ENCODE data around the gene EPS15. TPM values are rescaled to one million over a fixed set of nuclear protein-coding genes. Genes with fewer than 3 reads are reported as not detected.
A peak's percentile ranks its signal among the peaks of the same experiment; 100 is the strongest.

EPS15 gene
- total RNA-seq, 5 donors from 2014 or later (not counting 1 experiment from before 2014, with no cell fraction given), result 61.0 to 76.1 (median 75.2) TPM

DNA sequence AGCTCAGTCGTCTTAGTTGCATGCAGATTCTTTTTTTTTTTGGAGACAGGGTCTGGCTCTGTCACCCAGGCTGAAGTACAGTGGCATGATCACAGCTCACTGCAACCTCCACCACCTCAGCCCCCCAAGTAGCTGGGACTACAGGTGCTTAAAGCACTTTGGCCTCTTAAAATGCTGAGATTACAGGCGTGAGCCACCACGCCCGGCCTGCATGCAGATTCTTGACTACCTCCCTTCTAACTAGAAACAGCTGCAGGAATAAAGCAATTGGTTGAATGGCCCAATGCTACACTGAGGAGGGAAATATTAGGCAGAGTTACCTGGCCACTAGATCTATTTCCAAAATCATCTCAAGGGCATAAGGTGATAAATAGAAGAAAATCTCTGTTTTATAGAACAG lies 159.2 kb downstream of the EPS15 start:
- H3K27ac Mint-ChIP-seq, result no peak overlapping the region
- H3K4me1 ChIP-seq (ENCODE audit: control insufficient read depth in 1 of 2, extremely low read depth in 1 of 2, insufficient read depth in 2 of 2, low read length in 2 of 2), result no peaks in the 10 kb centered on the region
- ChIA-PET CTCF (no interaction called here), POLR2A (interaction anchor here in 1 of 2 donors (0.7 kb wide), 1 partner anchor 9 kb away, joined by 5 read pairs; no protein-coding TSS in a partner anchor)
- H3K36me3 Mint-ChIP-seq, result peaks cover 45% of the 10 kb centered on the region
- no peak overlapping the region for H3K4me3 Mint-ChIP-seq
- H3K36me3 ChIP-seq (ENCODE audit: control insufficient read depth in 2 of 2, extremely low read depth in 1 of 2, insufficient read depth in 1 of 2, low read length in 1 of 2), result peaks cover 6 to 72% of the 10 kb centered on the region in 2 donors
- ATAC-seq (replicated peaks in 1 of 4) (no peak), DNase-seq (no peak)
- H3K27me3 Mint-ChIP-seq, result no peaks in the 10 kb centered on the region
- H3K4me1 Mint-ChIP-seq, result no peaks in the 10 kb centered on the region
- no peak overlapping the region for H3K27ac ChIP-seq (ENCODE audit: low read length)
- H3K9me3 Mint-ChIP-seq, result no peaks in the 10 kb centered on the region
- H3K4me3 ChIP-seq (ENCODE audit: control insufficient read depth in 1 of 2, extremely low read depth in 1 of 2, low read length in 1 of 2), result no peak overlapping the region
- no peaks in the 10 kb centered on the region for H3K9me3 ChIP-seq
- WGBS (ENCODE audit: insufficient coverage), result 100% methylated on average over 1 of the region's 4 CpGs
- no peaks in the 10 kb centered on the region for H3K27me3 ChIP-seq (replicated peaks in 1 of 2; ENCODE audit: control insufficient read depth in 2 of 2, extremely low read depth in 1 of 2, insufficient read depth in 2 of 2, low read length in 1 of 2)

DNA sequence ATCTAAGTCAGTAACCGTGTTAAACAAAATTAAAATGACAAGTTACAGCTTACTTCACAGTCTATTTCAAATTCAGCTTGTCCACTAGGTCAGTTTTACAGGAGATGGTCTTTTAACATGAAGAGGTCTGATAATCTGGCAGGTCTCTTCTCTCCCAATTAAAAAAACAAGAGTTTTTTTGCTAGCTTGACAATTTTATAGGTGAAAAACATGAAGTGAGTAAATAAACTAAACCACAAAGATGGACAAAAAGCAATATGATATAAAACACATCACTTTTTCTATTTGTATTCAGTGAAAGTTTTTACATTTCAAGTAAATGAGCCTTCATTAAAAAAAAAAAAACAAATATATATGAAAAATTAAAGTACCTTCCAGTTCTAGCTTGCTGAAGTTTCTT lies 163.7 kb downstream of the EPS15 start:
- DNase-seq, result no peak
- Mint-ChIP-seq H3K4me1 (peaks cover 0 to 7% (median 0%) of the 10 kb centered on the region in 3 donors), H3K9me3 (no peaks in the 10 kb centered on the region), H3K36me3 (peaks cover 28% of the 10 kb centered on the region), H3K4me3 (no peak overlapping the region), H3K27me3 (no peaks in the 10 kb centered on the region), H3K27ac (no peak overlapping the region)
- H3K36me3 ChIP-seq (ENCODE audit: control insufficient read depth in 2 of 2, extremely low read depth in 1 of 2, insufficient read depth in 1 of 2, low read length in 1 of 2), result peaks cover 6 to 43% of the 10 kb centered on the region in 2 donors
- H3K27ac ChIP-seq (ENCODE audit: low read length), result no peak overlapping the region
- WGBS (ENCODE audit: insufficient coverage), result no CpG with 5 or more reads among the region's 1 CpG
- ChIA-PET CTCF (no interaction called here), POLR2A (interaction anchor here in 1 of 2 donors (0.7 kb wide), 1 partner anchor 271 kb away, joined by 7 read pairs; no protein-coding TSS in a partner anchor)
- ATAC-seq (replicated peaks in 1 of 4), result no peak
- no peak overlapping the region for H3K4me3 ChIP-seq (ENCODE audit: control insufficient read depth in 1 of 2, extremely low read depth in 1 of 2, low read length in 1 of 2)
- H3K9me3 ChIP-seq, result no peaks in the 10 kb centered on the region
- no peaks in the 10 kb centered on the region for H3K27me3 ChIP-seq (replicated peaks in 1 of 2; ENCODE audit: control insufficient read depth in 2 of 2, extremely low read depth in 1 of 2, insufficient read depth in 2 of 2, low read length in 1 of 2)
- no peaks in the 10 kb centered on the region for H3K4me1 ChIP-seq (ENCODE audit: control insufficient read depth in 1 of 2, extremely low read depth in 1 of 2, insufficient read depth in 2 of 2, low read length in 2 of 2)

DNA sequence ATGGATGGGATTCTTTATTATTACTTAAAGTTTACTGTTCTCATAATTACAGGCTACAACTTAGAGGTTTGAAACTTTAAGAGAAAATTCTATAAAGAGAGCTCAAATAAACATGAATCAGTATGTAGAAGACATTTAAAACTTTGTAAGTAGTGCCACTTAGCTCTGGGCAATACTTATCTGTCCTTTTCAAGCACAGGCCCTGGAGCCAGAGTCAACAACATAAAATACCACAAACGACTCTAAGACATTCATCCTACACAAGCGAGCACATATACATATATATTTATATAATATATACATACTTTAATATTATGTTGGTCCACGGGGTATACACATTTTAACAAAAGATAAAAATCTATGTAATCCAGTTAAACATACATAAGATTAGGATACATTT lies 164.7 kb downstream of the EPS15 start:
- Histone ChIP-seq H3K27ac (ENCODE audit: low read length) (no peak overlapping the region), H3K36me3 (ENCODE audit: control insufficient read depth in 2 of 2, extremely low read depth in 1 of 2, insufficient read depth in 1 of 2, low read length in 1 of 2) (peaks cover 0 to 35% of the 10 kb centered on the region in 2 donors), H3K4me1 (ENCODE audit: control insufficient read depth in 1 of 2, extremely low read depth in 1 of 2, insufficient read depth in 2 of 2, low read length in 2 of 2) (no peaks in the 10 kb centered on the region), H3K4me3 (ENCODE audit: control insufficient read depth in 1 of 2, extremely low read depth in 1 of 2, low read length in 1 of 2) (no peak overlapping the region), H3K9me3 (no peaks in the 10 kb centered on the region), H3K27me3 (replicated peaks in 1 of 2; ENCODE audit: control insufficient read depth in 2 of 2, extremely low read depth in 1 of 2, insufficient read depth in 2 of 2, low read length in 1 of 2) (no peaks in the 10 kb centered on the region)
- peaks cover 23% of the 10 kb centered on the region for H3K36me3 Mint-ChIP-seq
- POLR2A ChIA-PET, result no interaction called here
- WGBS (ENCODE audit: insufficient coverage), result no CpG with 5 or more reads among the region's 3 CpGs
- ATAC-seq (replicated peaks in 1 of 4) (no peak), DNase-seq (no peak)
- no peaks in the 10 kb centered on the region for H3K9me3 Mint-ChIP-seq
- H3K27me3 Mint-ChIP-seq, result no peaks in the 10 kb centered on the region
- CTCF ChIA-PET, result interaction anchor here in 1 of 2 donors (0.6 kb wide), 1 partner anchor 1029 kb away, joined by 3 read pairs; no protein-coding TSS in a partner anchor
- H3K4me3 Mint-ChIP-seq, result no peak overlapping the region
- H3K27ac Mint-ChIP-seq, result no peak overlapping the region
- peaks cover 0 to 7% (median 0%) of the 10 kb centered on the region in 3 donors for H3K4me1 Mint-ChIP-seq

DNA sequence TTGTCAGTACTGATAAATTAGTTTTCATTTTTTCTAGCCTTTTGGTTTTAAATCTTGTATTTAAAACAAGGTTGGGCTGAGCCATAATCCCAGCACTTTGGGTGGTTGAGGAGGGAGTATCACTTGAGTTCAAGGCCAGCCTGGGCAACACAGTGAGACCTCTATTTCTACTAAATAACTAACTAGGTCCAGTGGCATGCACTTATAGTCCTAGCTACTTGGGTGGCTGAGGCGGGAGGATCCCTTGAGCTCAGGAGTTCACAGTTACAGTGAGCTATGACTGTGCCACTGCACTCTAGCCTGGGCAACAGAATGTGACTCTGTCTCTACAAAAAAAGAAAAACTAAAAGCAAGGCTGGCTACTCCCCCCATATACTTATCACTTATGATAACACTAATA lies 167.2 kb downstream of the EPS15 start:
- H3K36me3 Mint-ChIP-seq, result peaks cover 23% of the 10 kb centered on the region
- ChIA-PET CTCF (no interaction called here), POLR2A (no interaction called here)
- WGBS (ENCODE audit: insufficient coverage), result no CpG with 5 or more reads among the region's 1 CpG
- Histone ChIP-seq H3K4me1 (ENCODE audit: control insufficient read depth in 1 of 2, extremely low read depth in 1 of 2, insufficient read depth in 2 of 2, low read length in 2 of 2) (no peaks in the 10 kb centered on the region), H3K27me3 (replicated peaks in 1 of 2; ENCODE audit: control insufficient read depth in 2 of 2, extremely low read depth in 1 of 2, insufficient read depth in 2 of 2, low read length in 1 of 2) (no peaks in the 10 kb centered on the region), H3K9me3 (no peaks in the 10 kb centered on the region), H3K27ac (ENCODE audit: low read length) (no peak overlapping the region), H3K4me3 (ENCODE audit: control insufficient read depth in 1 of 2, extremely low read depth in 1 of 2, low read length in 1 of 2) (no peak overlapping the region), H3K36me3 (ENCODE audit: control insufficient read depth in 2 of 2, extremely low read depth in 1 of 2, insufficient read depth in 1 of 2, low read length in 1 of 2) (peaks cover 0 to 23% of the 10 kb centered on the region in 2 donors)
- DNase-seq (no peak), ATAC-seq (replicated peaks in 1 of 4) (no peak)
- H3K9me3 Mint-ChIP-seq, result no peaks in the 10 kb centered on the region
- peaks cover 0 to 7% (median 0%) of the 10 kb centered on the region in 3 donors for H3K4me1 Mint-ChIP-seq
- no peaks in the 10 kb centered on the region for H3K27me3 Mint-ChIP-seq
- no peak overlapping the region for H3K4me3 Mint-ChIP-seq
- no peak overlapping the region for H3K27ac Mint-ChIP-seq

DNA sequence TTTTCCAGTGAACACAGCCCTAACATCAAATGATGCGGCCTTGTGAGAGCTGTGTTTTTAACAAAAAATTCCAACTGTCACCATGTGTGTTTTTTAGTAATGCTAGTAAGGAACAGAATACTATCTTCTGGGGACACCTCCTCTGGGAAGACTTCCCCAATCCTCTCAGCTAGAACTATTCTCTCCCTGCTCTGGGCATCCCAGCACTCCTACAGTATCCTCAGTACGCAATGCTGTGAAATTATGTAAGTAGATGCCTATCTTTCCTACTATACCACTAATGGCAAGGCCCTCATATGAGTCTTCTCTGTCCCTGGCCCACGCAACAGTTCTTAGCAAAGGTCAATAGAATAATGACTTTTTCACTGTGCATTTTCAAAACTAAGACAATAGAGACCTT lies 169.2 kb downstream of the EPS15 start:
- no peaks in the 10 kb centered on the region for H3K4me1 ChIP-seq (ENCODE audit: control insufficient read depth in 1 of 2, extremely low read depth in 1 of 2, insufficient read depth in 2 of 2, low read length in 2 of 2)
- POLR2A ChIA-PET, result interaction anchor here in 1 of 2 donors (0.6 kb wide), 1 partner anchor 795 kb away, joined by 3 read pairs; no protein-coding TSS in a partner anchor
- CTCF ChIA-PET, result no interaction called here
- no peak for DNase-seq
- H3K9me3 ChIP-seq, result no peaks in the 10 kb centered on the region
- H3K9me3 Mint-ChIP-seq, result no peaks in the 10 kb centered on the region
- no peak overlapping the region for H3K4me3 ChIP-seq (ENCODE audit: control insufficient read depth in 1 of 2, extremely low read depth in 1 of 2, low read length in 1 of 2)
- peaks cover 0 to 7% (median 0%) of the 10 kb centered on the region in 3 donors for H3K4me1 Mint-ChIP-seq
- H3K27ac ChIP-seq (ENCODE audit: low read length), result no peak overlapping the region
- peak overlapping the region in 1 of 2 donors; percentile 3 for H3K27ac Mint-ChIP-seq
- peaks cover 4% of the 10 kb centered on the region for H3K36me3 Mint-ChIP-seq
- no CpG with 5 or more reads among the region's 3 CpGs for WGBS (ENCODE audit: insufficient coverage)
- H3K4me3 Mint-ChIP-seq, result no peak overlapping the region
- ATAC-seq (replicated peaks in 1 of 4), result no peak
- peaks cover 0 to 6% of the 10 kb centered on the region in 2 donors for H3K36me3 ChIP-seq (ENCODE audit: control insufficient read depth in 2 of 2, extremely low read depth in 1 of 2, insufficient read depth in 1 of 2, low read length in 1 of 2)
- peaks cover 7 to 14% of the 10 kb centered on the region in 2 donors for H3K27me3 Mint-ChIP-seq
- H3K27me3 ChIP-seq (replicated peaks in 1 of 2; ENCODE audit: control insufficient read depth in 2 of 2, extremely low read depth in 1 of 2, insufficient read depth in 2 of 2, low read length in 1 of 2), result peaks cover 0 to 15% of the 10 kb centered on the region in 2 experiments

DNA sequence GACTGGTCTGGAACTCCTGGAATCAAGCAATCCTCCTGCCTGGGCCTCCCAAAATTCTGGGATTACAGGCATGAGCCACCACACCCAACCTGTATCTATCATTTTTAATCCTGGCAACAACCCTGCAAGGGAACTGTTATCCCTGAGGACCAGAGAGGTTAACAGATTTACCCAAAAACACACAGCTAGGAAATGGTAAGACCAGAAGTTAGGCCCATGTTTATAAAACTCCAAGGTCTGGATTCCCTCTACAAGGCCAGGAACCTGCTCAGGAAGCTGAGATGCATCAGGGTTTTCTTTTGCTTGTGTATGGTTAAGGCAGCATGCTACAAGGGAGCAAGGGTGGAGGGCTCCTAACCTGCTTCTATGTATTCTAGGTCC lies 170.9 kb downstream of the EPS15 start:
- Mint-ChIP-seq H3K4me3 (no peak overlapping the region), H3K4me1 (peaks cover 0 to 7% (median 5%) of the 10 kb centered on the region in 3 donors), H3K27ac (no peak overlapping the region), H3K27me3 (peaks cover 18 to 28% of the 10 kb centered on the region in 2 donors), H3K36me3 (peaks cover 3% of the 10 kb centered on the region), H3K9me3 (no peaks in the 10 kb centered on the region)
- no peak overlapping the region for H3K4me3 ChIP-seq (ENCODE audit: control insufficient read depth in 1 of 2, extremely low read depth in 1 of 2, low read length in 1 of 2)
- CTCF ChIA-PET, result no interaction called here
- ATAC-seq (replicated peaks in 1 of 4) (no peak), DNase-seq (no peak)
- H3K27me3 ChIP-seq (replicated peaks in 1 of 2; ENCODE audit: control insufficient read depth in 2 of 2, extremely low read depth in 1 of 2, insufficient read depth in 2 of 2, low read length in 1 of 2), result peaks cover 2 to 32% of the 10 kb centered on the region in 2 experiments
- no peak overlapping the region for H3K27ac ChIP-seq (ENCODE audit: low read length)
- peaks cover 0 to 7% of the 10 kb centered on the region in 2 experiments for H3K4me1 ChIP-seq (ENCODE audit: control insufficient read depth in 1 of 2, extremely low read depth in 1 of 2, insufficient read depth in 2 of 2, low read length in 2 of 2)
- POLR2A ChIA-PET, result interaction anchor here in 1 of 2 donors (0.7 kb wide), 1 partner anchor 100 kb away, joined by 3 read pairs; no protein-coding TSS in a partner anchor
- H3K9me3 ChIP-seq, result no peaks in the 10 kb centered on the region
- H3K36me3 ChIP-seq (ENCODE audit: control insufficient read depth in 2 of 2, extremely low read depth in 1 of 2, insufficient read depth in 1 of 2, low read length in 1 of 2), result no peaks in the 10 kb centered on the region

Measured in T-cell (primary cell).